Measurements from ENCODE around the gene WNT7A.
"Not testable (repeated sequence)": the region's sequence is repeated elsewhere in the genome, so short reads cannot be mapped to it uniquely, and the experiment has no call there.

Gene WNT7A

DNA sequence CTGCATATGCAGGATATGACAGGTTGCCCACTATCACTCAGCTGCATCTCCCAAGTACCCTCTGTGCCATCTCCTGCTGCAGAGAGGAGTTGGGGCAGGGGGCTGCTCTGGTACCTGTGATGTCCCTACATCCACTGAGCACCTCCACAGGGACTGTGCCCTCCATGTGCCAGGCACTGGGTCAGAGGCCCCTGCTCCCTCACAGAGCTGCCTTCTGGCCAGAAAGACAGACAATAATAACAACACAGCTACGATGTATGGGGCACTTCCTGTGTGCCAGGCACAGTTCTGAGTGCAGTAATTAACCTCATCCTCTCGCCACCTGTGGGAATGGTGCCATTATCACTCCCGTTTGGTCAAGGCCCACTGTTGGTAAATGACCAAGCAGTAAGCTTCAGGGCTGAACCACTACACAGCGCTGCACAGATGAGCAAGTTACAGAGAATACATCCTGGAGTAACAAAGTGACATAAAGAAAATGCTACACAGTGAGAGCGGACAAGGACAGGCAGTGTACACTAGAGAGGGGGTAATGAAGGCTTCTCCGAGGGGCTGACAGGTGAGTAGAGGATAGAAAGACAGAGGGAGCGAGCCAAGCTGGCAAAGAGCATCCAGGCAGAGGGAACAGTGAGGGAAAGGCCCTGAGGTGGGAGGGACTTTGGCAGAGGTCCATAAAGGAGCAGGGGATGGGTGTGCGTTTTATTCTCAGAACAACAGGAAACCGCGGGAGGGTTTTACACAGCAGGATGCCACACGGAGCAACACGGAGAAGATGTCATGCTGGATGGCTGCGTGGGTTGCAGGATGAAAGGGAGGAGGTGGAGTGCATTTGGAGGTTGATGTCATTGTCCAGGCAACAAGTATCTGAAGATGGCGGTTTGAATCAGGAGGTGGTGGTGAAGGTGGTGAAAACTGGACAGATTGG is 13.6 kb downstream of the WNT7A start:
- FAIRE-seq (no peak), DNase-seq (ENCODE audit: insufficient read length, low spot score) (no peak)

GRCh38 chr3:13865581-13865980 is 14.3 kb downstream of the WNT7A start:
- no peak for DNase-seq (ENCODE audit: insufficient read length, low spot score)
- no peak for FAIRE-seq

DNA sequence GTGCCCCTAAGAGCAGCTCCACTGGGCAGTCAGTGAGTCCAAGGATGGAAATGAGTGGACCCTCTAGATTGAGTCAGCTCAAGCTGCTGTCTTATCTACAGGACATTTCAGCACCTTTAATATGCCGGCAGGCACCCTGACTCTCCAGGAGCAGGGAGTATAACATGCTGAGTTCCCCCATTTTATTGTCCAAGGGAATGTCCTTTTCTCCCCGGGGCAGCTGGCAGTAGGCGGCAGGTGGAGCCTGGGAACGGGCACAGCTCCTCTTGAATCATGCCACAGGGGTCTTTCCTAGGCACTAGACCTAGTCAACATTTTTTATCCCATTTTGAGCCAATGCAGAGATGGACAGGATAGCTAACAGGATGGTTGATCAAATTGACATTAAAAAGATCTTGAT is 14.8 kb downstream of the WNT7A start:
- FAIRE-seq (no peak), DNase-seq (ENCODE audit: insufficient read length, low spot score) (no peak)

GRCh38 chr3:13863965-13864595 is 15.8 kb downstream of the WNT7A start:
- DNase-seq (ENCODE audit: insufficient read length, low spot score) (no peak), FAIRE-seq (no peak)

- DNase-seq (ENCODE audit: insufficient read length, low spot score): no peak
- FAIRE-seq: no peak
These were observed 16.4 kb downstream of the WNT7A start for GRCh38 chr3:13863382-13863952.

- DNase-seq (ENCODE audit: insufficient read length, low spot score): no peak
- FAIRE-seq: no peak
These were observed 18.4 kb downstream of the WNT7A start for GRCh38 chr3:13861461-13861860.

DNA sequence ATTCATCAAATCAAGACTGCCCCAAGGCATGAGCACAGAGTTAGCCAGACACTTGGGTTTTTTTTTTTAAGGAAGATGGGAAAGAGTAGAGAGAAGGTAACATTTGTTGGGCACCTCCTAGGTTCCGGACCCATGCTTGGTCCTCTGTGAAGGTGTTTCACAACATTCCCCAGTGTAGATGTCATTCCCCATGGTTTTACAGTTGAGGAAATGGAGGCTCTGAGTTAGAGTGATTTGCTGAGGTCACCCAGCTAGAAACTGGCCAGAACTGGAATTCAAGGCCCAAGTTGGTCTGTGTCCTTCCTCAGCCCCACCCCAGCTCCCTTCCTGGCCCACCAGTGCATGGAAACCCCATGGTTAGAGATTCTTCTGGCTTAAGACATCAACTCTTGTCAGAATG is 19.9 kb downstream of the WNT7A start:
- FAIRE-seq (no peak), DNase-seq (ENCODE audit: insufficient read length, low spot score) (no peak)

- DNase-seq (ENCODE audit: insufficient read length, low spot score) (no peak), FAIRE-seq (no peak)
These were observed 20.9 kb downstream of the WNT7A start for GRCh38 chr3:13858768-13859520.

- DNase-seq (ENCODE audit: insufficient read length, low spot score) (no peak), FAIRE-seq (no peak)
These were observed 22.0 kb downstream of the WNT7A start for GRCh38 chr3:13857702-13858380.

DNA sequence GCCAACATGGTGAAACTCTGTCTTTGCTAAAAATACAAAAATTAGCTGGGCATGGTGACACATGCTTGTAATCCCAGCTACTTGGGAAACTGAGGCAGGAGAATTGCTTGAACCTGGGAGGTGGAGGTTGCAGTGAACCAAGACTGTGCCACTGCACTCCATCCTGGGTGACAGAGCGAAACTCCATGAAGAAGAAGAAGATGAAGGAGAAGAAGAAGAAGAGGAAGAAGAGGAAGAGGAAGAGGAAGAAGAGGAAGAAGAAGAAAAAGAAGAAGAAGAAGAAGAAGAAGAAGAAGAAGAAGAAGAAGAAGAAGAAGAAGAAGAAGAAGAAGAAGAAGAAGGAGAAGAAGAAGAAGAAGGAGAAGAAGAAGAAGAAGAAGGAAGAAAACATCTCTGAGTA is 23.2 kb downstream of the WNT7A start:
- not testable (repeated sequence) for DNase-seq (ENCODE audit: insufficient read length, low spot score); FAIRE-seq

DNA sequence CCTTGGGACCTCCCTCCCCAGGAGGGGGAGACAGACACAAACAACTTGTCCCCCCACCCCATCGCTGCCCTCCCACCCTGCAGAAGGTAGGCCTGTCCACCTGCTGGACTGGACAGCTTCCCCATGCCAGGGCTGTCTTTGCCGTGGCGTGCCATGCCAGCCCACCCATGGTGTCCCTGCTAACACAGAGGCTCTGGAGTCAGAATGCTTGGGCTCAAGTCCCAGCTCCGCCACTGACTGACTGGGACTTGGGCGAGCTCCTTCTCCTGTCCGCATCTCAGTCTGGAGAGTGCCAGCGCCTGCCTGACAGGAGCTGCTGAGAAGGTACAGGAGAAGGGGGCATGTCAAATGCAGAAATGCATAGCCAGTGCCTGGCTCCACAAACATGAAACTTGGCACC is 23.9 kb downstream of the WNT7A start:
- FAIRE-seq (no peak), DNase-seq (ENCODE audit: insufficient read length, low spot score) (no peak)

DNA sequence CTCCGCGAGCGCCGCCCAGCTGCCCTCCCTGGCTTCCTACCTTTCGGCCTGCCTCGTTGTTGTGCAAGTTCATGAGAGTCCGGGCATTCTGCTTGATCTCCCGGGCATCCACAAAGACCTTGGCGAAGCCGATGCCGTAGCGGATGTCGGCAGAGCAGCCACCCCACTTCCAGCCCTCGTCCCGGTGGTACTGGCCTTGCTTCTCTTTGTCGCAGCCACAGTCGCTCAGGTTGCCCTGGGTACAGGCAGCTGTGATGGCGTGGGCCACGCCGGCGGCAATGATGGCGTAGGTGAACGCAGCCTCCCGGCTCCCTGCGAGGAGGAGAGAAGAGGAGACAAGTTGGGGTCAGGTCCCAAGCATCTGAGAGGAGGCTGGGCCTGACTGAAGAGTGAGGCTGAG is 25.4 kb downstream of the WNT7A start:
- no peak for FAIRE-seq
- no peak for DNase-seq (ENCODE audit: insufficient read length, low spot score)

DNA sequence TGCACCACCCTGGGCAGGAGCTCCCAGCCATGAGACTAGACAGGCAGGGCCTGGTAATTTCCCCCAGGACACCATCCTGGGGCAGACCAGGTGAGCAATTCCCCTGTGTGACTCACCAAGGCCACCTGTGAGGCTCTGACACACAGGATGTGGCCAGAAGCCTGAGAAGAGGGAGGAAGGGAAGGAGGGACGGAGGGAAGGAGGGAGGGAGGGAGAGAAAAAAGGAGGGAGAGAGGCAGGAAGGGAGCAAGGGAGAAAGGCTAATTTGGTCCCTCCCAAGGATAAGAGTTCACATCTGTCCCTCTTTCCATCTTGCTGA is 25.9 kb downstream of the WNT7A start:
- no peak for DNase-seq (ENCODE audit: insufficient read length, low spot score)

DNA sequence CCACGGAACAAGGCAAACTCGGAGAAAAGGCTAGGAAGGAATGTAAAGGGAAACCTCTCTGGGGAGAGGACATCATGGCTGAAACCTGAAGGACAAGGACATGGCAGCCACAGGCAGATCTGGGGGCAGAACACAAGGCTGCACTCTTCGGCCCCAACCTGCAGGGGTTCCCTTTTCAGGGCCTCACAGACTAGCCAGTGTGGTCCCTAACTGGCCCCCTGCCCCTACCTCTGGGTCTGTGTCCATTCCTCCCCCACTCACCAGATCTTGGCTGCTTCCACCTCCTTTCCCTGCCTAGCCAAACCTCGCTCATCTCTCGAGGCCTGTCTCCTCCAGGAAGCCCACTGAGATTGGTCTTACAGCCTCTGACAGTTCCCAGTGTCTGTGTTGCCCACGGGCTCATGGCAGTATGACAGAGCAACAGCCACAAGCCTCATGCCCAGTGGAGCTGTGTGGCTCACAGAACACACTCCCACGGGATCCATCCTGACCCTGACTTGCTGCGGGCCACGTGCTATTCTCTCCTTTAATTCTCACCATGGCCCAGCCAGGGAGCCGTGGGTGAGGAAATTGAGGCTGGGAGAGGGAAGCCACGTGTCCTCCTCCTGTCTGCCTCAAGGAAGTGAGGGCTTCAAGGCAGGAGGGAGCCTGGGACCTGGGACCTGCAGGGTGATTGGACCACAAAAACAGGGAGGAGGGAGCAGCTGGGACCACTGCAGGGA is 26.5 kb downstream of the WNT7A start:
- FAIRE-seq (no peak), DNase-seq (ENCODE audit: insufficient read length, low spot score) (no peak)

More for the DNA sequence above, 25.9 kb downstream of the WNT7A start:
- FAIRE-seq: no peak

DNA sequence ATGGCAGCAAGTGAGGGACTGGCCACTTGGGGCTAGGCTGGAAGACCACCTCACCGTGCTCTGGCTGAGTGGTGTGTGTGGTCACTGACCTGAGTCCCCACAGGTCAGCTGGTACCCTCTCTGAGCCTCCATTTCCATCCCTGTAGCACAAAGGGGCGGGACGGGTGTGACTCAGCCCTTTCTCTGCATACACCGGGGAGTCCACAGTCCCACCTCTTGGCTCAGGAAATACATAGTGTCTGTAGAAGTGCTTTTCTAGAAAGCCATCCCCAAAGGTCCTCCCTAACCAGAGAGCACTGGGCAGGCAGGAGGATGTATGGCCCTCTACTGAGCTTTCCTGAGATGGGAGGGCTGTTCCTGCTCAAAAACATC is 27.2 kb downstream of the WNT7A start:
- DNase-seq (ENCODE audit: insufficient read length, low spot score): no peak
- FAIRE-seq: no peak

- no peak for FAIRE-seq
- no peak for DNase-seq (ENCODE audit: insufficient read length, low spot score)
These were observed 27.8 kb downstream of the WNT7A start for GRCh38 chr3:13851997-13852637.

DNA sequence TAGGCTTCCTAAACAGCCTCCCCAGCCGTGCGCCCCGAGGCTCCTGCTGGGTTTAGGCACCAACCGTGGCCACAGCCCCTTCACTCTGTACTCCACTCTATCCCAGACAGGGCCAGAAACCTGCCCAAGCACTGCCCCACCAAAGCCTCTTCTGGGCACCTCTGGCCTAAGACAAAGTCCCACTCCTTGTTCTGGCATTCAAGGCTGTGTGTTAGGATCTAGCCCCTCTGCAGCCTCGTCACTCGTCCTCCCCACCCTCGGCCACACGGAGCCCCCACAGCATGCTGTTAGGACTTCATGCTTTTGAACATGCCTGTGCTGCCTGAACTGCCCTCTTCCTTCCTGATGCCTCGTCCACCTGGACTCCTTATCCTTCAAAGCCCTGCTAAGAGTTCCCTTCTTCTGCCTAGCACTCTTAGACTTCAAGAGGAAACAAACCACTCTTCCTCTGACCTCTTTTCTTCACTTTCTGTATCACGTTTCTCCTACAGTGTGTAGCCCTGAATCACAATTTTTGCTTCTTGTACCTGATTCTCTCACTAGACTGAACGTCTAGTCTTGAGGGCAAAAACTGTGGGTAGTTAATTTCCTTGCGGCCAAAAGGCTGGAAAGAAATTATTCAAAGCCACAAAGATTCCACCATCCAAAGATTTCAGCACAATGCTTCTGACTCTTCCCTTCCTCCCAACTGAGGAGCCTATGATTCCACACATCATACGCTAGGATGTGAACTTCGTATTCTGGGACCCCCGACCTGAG is 28.6 kb downstream of the WNT7A start:
- DNase-seq (ENCODE audit: insufficient read length, low spot score) (no peak), FAIRE-seq (no peak)

DNA sequence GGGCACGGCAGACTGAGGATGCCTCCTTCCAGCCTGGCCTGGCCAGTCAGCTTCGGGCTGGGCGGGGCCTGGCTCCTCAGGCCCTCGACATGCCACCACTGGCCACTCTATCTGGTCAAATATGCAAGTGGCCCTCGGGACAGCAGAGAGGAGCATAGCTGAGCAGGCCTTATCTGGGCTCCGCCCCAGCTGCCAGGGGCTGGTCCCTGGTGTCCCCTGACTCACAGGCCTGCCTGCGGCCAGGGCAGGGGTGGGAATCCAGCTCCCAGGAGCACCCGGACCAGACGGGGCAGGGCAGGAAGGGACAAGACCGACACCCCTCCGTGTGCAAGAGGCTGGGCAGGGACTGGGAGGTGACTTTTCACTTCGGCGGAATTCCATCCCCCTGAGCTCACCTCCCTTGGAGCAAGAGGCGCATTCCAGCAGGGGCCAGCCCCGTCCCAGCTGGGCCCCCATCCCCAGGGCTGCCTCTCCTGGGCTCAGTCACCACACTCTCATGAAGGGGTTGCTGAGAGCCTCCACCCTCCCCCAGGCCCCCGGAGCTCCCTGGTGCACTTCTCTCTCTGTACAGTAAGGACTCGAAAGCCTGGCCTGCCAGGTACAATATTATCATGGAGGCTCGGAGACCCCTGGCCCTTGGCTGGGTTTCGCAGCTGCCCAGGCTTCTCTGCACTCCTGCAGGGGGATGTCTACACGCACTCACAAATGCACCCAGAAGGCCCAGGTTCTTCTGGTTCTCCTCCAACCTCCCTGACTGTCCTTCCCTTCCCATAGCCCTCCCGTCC is 29.5 kb downstream of the WNT7A start:
- FAIRE-seq: no peak

More for the DNA sequence above, 29.5 kb downstream of the WNT7A start:
- DNase-seq (ENCODE audit: insufficient read length, low spot score): no peak

Measured in GM19239 (cell line).